Spleen (tissue), 11 donors: ENCODE data around the gene MMP2. TPM values are rescaled to one million over a fixed set of nuclear protein-coding genes. Genes with fewer than 3 reads are reported as not detected.
A peak's percentile ranks its signal among the peaks of the same experiment; 100 is the strongest.

Source experiments
- DNase-seq: peaks from one replicate; pipeline ENCODE4 v3.0.0-alpha.2; 2020
- H3K27ac ChIP-seq, 8 donors: fragments of 200-600 bp; sonication (generic) in 7 of 8; 1 replicate in 4 of 8; 2 replicates in 4 of 8; pipeline versions ENCODE4 v1.5.0 to v1.8.0; 2016 to 2021; ENCODE audit warnings: inconsistent platforms in 4 of 8, mild to moderate bottlenecking in 4 of 8, moderate library complexity in 1 of 8
- H3K27me3 ChIP-seq, 7 donors: fragments of 200-600 bp; sonication (generic) in 6 of 7; replicated peaks in 1 of 7; 1 replicate in 4 of 7; 2 replicates in 3 of 7; pipeline versions ENCODE4 v1.5.0 to v1.8.0; 2016 to 2021; ENCODE audit warnings: inconsistent platforms in 3 of 7, mild to moderate bottlenecking in 1 of 7
- H3K36me3 ChIP-seq, 6 donors: fragments of 200-600 bp; sonication (generic) in 5 of 6; 1 replicate in 4 of 6; 2 replicates in 2 of 6; pipeline versions ENCODE4 v1.5.0 to v1.8.0; 2016 to 2021; ENCODE audit warnings: inconsistent platforms in 2 of 6
- H3K4me1 ChIP-seq, 6 donors: fragments of 200-600 bp; sonication (generic) in 5 of 6; 1 replicate in 3 of 6; 2 replicates in 3 of 6; pipeline versions ENCODE4 v1.5.0 to v1.8.0; 2016 to 2021; ENCODE audit warnings: inconsistent platforms in 3 of 6
- H3K4me3 ChIP-seq, 8 donors: fragments of 200-600 bp; sonication (generic) in 7 of 8; 1 replicate in 4 of 8; 2 replicates in 4 of 8; pipeline versions ENCODE4 v1.5.0 to v1.8.0; 2016 to 2021; ENCODE audit warnings: inconsistent platforms in 4 of 8, mild to moderate bottlenecking in 4 of 8, moderate library complexity in 2 of 8
- H3K9me3 ChIP-seq, 8 donors: fragments of 200-600 bp; sonication (generic) in 7 of 8; 1 replicate in 4 of 8; 2 replicates in 4 of 8; pipeline versions ENCODE4 v1.5.0 to v1.8.0; 2016 to 2021; ENCODE audit warnings: inconsistent platforms in 4 of 8
- POLR2A ChIP-seq, 3 donors: fragments of 450-650 bp; IDR thresholded peaks; one replicate each; pipeline ENCODE4 v1.5.1; 2017; ENCODE audit warnings: antibody characterized with exemption in 3 of 3, mild to moderate bottlenecking in 1 of 3
- POLR2AphosphoS5 ChIP-seq, 3 donors: sonication (generic); formaldehyde crosslinking; IDR thresholded peaks; one replicate each; pipeline ENCODE4 v1.5.1; 2017; ENCODE audit warnings: antibody characterized with exemption in 3 of 3
- WGBS, 5 donors: extraction: QIAGEN DNeasy Blood & Tissue Kit in 3 of 5; methylation state at CpG; one replicate each; pipeline versions ENCODE4 v1.1.5 to v1.1.7; 2013 to 2018; 5-methylcytosine and 5-hydroxymethylcytosine counted together
- intact Hi-C: fragments of 100-400 bp; cut with DNase I; formaldehyde crosslinking; loops from one replicate; pipeline ENCODE4 v1.15.0; 2023; ENCODE audit warnings: low total_unique reads
- polyA plus RNA-seq, 3 donors: library from polyadenylated mRNA; stranded (reverse); fragments of 200-250 nt; gene quantifications; one replicate each; pipeline ENCODE4 v1.2.1, GENCODE V29; 2013
- total RNA-seq, 7 donors: library from RNA; depleted of rRNA in 3 of 7; stranded (reverse); fragments of >200 nt in 3 of 7; fragmentation: NEBNext Ultra II Directional in 4 of 7; extraction: Animal tissue kit (Norgen Biotek cat#: 25700) in 4 of 7; gene quantifications; one replicate each; pipeline versions ENCODE4 v1.1.0 to v1.2.1, GENCODE V29; 2016 to 2021
- TF ChIP-seq, protein P1 (sequence below), 11 experiments: fragments of 200-600 bp in 7 of 11; fragments of 450-650 bp in 4 of 11; sonication (generic) in 4 of 11; IDR thresholded peaks in 8 of 11; conservative IDR thresholded peaks in 3 of 11; 1 replicate in 7 of 11; 2 replicates in 4 of 11; pipeline versions ENCODE4 v1.4.0 to v1.8.0; 2016 to 2021; ENCODE audit warnings: antibody characterized with exemption in 11 of 11, inconsistent platforms in 4 of 11, mild to moderate bottlenecking in 1 of 11
- donor health status: healthy with polysubstance abuse.
- donor health status: DM: no; HTN: no; CAD: no; lungs with moderate emphysema.
- donor health status: DM: no; HTN: no; CAD: no.
- donor health status: Bipolar disorder and iron deficiency.
- donor health status: healthy.
- donor health status: DM: no; HTN: no; CAD: no.
- donor health status: DM: yes; HTN: yes; CAD: no.

Gene MMP2
- total and polyA plus RNA-seq, 10 donors: 5.0 to 162 (median 51.3) TPM

DNA sequence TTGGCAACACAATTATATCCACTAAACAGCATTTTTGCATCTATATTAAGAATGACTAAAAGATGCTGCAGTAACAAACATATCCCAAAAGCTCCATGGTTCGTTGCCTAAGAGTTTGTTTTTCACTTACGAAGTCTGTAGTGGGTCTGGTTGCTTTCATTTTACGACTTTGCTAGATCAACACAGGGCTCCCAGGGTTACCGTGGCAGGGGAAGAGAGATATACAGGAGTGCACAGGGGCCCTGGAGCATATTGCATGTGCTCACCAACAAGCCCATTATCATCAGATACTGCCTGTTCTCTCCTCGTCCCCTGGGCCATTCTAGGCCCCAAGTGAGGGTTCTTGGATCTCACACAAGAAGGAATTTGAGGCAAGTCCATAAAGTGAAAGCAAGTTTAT, 3.1 kb upstream of the MMP2 start:
- DNase-seq: no peak
- Histone ChIP-seq H3K4me1 (peaks cover 0 to 21% (median 10%) of the 10 kb centered on the region in 6 donors), H3K9me3 (no peaks in the 10 kb centered on the region), H3K4me3 (no peak overlapping the region), H3K27me3 (peaks cover 0 to 40% (median 20%) of the 10 kb centered on the region in 7 donors), H3K36me3 (no peaks in the 10 kb centered on the region), H3K27ac (peak overlapping the region in 6 of 8 donors; percentile 4 to 86 (median 56))
- intact Hi-C loops: no loop called here
- 54 to 78% (median 65%) methylated on average over 5 of the region's 5 CpGs for WGBS, 5 donors
- no peak for TF ChIP-seq POLR2A (IDR thresholded peaks at IDR 0.05)
- TF ChIP-seq, protein P1, sequence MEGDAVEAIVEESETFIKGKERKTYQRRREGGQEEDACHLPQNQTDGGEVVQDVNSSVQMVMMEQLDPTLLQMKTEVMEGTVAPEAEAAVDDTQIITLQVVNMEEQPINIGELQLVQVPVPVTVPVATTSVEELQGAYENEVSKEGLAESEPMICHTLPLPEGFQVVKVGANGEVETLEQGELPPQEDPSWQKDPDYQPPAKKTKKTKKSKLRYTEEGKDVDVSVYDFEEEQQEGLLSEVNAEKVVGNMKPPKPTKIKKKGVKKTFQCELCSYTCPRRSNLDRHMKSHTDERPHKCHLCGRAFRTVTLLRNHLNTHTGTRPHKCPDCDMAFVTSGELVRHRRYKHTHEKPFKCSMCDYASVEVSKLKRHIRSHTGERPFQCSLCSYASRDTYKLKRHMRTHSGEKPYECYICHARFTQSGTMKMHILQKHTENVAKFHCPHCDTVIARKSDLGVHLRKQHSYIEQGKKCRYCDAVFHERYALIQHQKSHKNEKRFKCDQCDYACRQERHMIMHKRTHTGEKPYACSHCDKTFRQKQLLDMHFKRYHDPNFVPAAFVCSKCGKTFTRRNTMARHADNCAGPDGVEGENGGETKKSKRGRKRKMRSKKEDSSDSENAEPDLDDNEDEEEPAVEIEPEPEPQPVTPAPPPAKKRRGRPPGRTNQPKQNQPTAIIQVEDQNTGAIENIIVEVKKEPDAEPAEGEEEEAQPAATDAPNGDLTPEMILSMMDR (IDR thresholded peaks at IDR 0.05 in 8 of 11, conservative IDR thresholded peaks at IDR 0.05 in 3 of 11): no peak

DNA sequence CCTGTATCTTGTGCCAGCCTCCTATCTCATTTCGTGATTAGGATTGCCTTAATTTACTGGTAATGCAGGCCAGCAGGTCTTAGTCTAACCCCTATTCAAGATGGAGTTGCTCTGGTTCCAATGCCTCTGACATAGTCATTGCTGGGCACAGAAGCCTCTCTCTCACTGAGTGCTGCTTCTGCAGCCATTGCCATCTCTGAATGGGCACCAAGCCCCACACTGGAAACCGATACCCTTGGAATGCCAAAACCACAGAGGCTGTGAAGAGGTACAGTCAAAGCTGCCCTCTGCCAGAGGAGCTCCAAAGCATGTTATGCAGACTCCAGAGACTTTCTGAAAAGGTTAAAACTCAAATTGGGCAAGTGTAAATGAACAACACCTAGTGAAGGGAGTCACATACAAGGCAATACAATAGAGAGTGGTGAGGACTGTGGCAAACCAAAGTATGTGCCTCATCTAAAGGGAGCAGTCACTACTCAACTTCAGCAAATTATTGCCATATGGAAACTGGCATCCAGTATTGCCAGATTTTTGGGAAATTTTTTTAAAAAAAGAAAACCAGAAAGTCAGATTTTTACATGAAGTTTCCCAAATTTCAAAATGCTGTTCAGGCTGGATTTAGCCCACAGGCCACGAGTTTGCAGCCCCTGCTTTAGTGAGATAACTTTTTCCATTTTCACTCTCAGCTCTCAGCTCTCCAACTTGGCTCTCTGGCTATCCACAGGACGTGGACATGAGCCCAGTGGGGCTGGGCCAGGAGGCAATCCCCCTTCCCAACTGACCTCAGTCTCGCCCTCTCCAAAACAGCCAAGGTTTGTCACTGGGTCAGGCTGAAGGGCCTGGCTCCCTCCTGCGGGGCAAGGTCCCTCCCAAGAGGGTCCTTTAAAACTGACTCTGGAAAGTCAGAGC, 2.1 kb upstream of the MMP2 start:
- intact Hi-C loops: no loop called here
- DNase-seq: no peak
- Histone ChIP-seq H3K36me3 (no peaks in the 10 kb centered on the region), H3K4me1 (peaks cover 0 to 25% (median 10%) of the 10 kb centered on the region in 6 donors), H3K4me3 (no peak overlapping the region), H3K9me3 (no peaks in the 10 kb centered on the region), H3K27me3 (peaks cover 0 to 49% (median 20%) of the 10 kb centered on the region in 7 donors), H3K27ac (peak overlapping the region in 4 of 8 donors; percentile 38 to 86 (median 74))
- 57 to 86% (median 73%) methylated on average over 6 of the region's 6 CpGs for WGBS, 5 donors
- TF ChIP-seq, protein P1 (IDR thresholded peaks at IDR 0.05 in 8 of 11, conservative IDR thresholded peaks at IDR 0.05 in 3 of 11): no peak
- TF ChIP-seq POLR2A (IDR thresholded peaks at IDR 0.05): no peak
- TF ChIP-seq POLR2AphosphoS5 (IDR thresholded peaks at IDR 0.05): no peak

DNA sequence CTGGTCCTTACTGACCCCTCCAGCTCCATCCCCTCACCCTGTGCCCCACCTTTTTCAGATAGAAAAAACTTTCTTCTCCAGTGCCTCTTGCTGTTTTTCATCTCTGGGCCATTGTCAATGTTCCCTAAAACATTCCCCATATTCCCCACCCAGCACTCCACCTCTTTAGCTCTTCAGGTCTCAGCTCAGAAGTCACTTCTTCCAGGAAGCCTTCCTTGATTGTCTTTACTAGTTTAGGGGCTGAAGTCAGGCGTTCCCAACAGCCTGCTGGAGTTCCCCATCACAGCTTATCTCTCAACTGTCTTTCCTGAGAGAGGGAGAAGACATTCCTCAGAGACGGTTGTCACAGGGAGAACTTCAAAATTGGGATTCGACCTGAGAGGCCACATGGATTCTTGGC, 1.3 kb upstream of the MMP2 start:
- Histone ChIP-seq H3K27me3 (peaks cover 0 to 53% (median 20%) of the 10 kb centered on the region in 7 donors), H3K4me1 (peaks cover 0 to 25% (median 10%) of the 10 kb centered on the region in 6 donors), H3K27ac (peak overlapping the region in 3 of 8 donors; percentile 69 to 86 (median 78)), H3K4me3 (no peak overlapping the region), H3K9me3 (no peaks in the 10 kb centered on the region), H3K36me3 (no peaks in the 10 kb centered on the region)
- TF ChIP-seq, protein P1 (IDR thresholded peaks at IDR 0.05 in 8 of 11, conservative IDR thresholded peaks at IDR 0.05 in 3 of 11): no peak
- TF ChIP-seq POLR2A (IDR thresholded peaks at IDR 0.05) (no peak), POLR2AphosphoS5 (IDR thresholded peaks at IDR 0.05) (no peak)
- WGBS, 5 donors: 71 to 84% (median 76%) methylated on average over 3 of the region's 3 CpGs
- intact Hi-C loops: no loop called here
- no peak for DNase-seq
